K562 (cell line): ENCODE measurements around the gene SULT2B1. TPM values are rescaled to one million over a fixed set of nuclear protein-coding genes. Genes with fewer than 3 reads are reported as not detected.

Source experiments
- ARNT ChIP-seq, 2 experiments: fragments of 450-650 bp; IDR thresholded peaks; 2 replicates each; pipeline ENCODE4 v1.6.1; 2016; ENCODE audit warnings: mild to moderate bottlenecking in 1 of 2
- CREB1 ChIP-seq, 2 experiments: sonication (generic) in 1 of 2; formaldehyde crosslinking in 1 of 2; IDR thresholded peaks; 2 replicates each; pipeline versions ENCODE4 v1.6.1 to v1.8.0; 2012 to 2022; ENCODE audit warnings: inconsistent platforms in 1 of 2, mild to moderate bottlenecking in 1 of 2, missing genetic modification reagents in 1 of 2, moderate library complexity in 1 of 2
- CTBP1 ChIP-seq: fragments of 450-650 bp; IDR thresholded peaks from 2 replicates; pipeline ENCODE4 v1.6.1; 2016; ENCODE audit warnings: borderline replicate concordance
- FOXJ2 ChIP-seq: fragments of 200-800 bp; sonication (Bioruptor generic); IDR thresholded peaks from 2 replicates; pipeline ENCODE4 v1.6.1; 2016; ENCODE audit warnings: missing genetic modification characterization, missing compliant biosample characterization
- GABPB1 ChIP-seq: sonication (generic); formaldehyde crosslinking; IDR thresholded peaks from 2 replicates; pipeline ENCODE4 v1.8.0; 2022; ENCODE audit warnings: mild to moderate bottlenecking, missing genetic modification reagents
- HCFC1 ChIP-seq: IDR thresholded peaks from 2 replicates; pipeline ENCODE4 v1.6.1; 2012; ENCODE audit warnings: low read depth, low read length, improper control_type of control experiment
- ILK ChIP-seq: fragments of 450-650 bp; IDR thresholded peaks from 2 replicates; pipeline ENCODE4 v1.6.1; 2016; ENCODE audit warnings: missing genetic modification characterization, low read depth, mild to moderate bottlenecking, missing compliant biosample characterization, moderate library complexity, borderline replicate concordance
- MAFK ChIP-seq: IDR thresholded peaks from 2 replicates; pipeline ENCODE4 v1.6.1; 2011; ENCODE audit warnings: low read length, improper control_type of control experiment
- MYNN ChIP-seq, 2 experiments: sonication (generic); formaldehyde crosslinking in 1 of 2; IDR thresholded peaks; 2 replicates each; pipeline versions ENCODE4 v1.5.0 to v1.6.1; 2016 to 2020; ENCODE audit warnings: antibody characterized with exemption in 1 of 2, missing genetic modification reagents in 1 of 2
- NFE2L1 ChIP-seq: fragments of 450-650 bp; IDR thresholded peaks from 2 replicates; pipeline ENCODE4 v1.6.1; 2016; ENCODE audit warnings: missing genetic modification characterization, low read depth, mild to moderate bottlenecking, missing compliant biosample characterization, moderate library complexity, borderline replicate concordance
- PPARD ChIP-seq: fragments of 250-450 bp; sonication (Bioruptor Pico); IDR thresholded peaks from 2 replicates; pipeline ENCODE4 v1.8.0; 2022; ENCODE audit warnings: inconsistent platforms, mild to moderate bottlenecking, moderate library complexity
- PRPF4 ChIP-seq: fragments of 200-400 bp; formaldehyde crosslinking; IDR thresholded peaks from one replicate; pipeline ENCODE4 v1.6.1; 2017; ENCODE audit warnings: low read length, low read depth, mild to moderate bottlenecking; ENCODE audit not compliant: insufficient read depth, poor library complexity, severe bottlenecking
- RBFOX2 ChIP-seq: fragments of 200-400 bp; formaldehyde crosslinking; IDR thresholded peaks from 2 replicates; pipeline ENCODE4 v1.6.1; 2017; ENCODE audit warnings: low read depth, mild to moderate bottlenecking, low read length, moderate library complexity
- SETDB1 ChIP-seq: IDR thresholded peaks from one replicate; pipeline ENCODE4 v1.6.1; 2012; ENCODE audit warnings: low read length, control low read depth, inconsistent platforms
- SMARCA5 ChIP-seq: fragments of 450-650 bp; IDR thresholded peaks from 2 replicates; pipeline ENCODE4 v1.6.1; 2016
- SREBF2 ChIP-seq: sonication (generic); formaldehyde crosslinking; IDR thresholded peaks from 2 replicates; pipeline ENCODE4 v1.4.0; 2020; ENCODE audit warnings: mild to moderate bottlenecking, missing genetic modification reagents
- TARDBP ChIP-seq: fragments of 450-650 bp; IDR thresholded peaks from 2 replicates; pipeline ENCODE4 v1.6.1; 2016
- ZNF224 ChIP-seq: sonication (generic); formaldehyde crosslinking; IDR thresholded peaks from 2 replicates; pipeline ENCODE4 v1.8.0; 2022; ENCODE audit warnings: mild to moderate bottlenecking, missing genetic modification reagents
- ZNF445 ChIP-seq: fragments of 250-450 bp; sonication (Bioruptor Pico); IDR thresholded peaks from 2 replicates; pipeline ENCODE4 v1.4.0; 2020; ENCODE audit warnings: low read depth, mild to moderate bottlenecking, moderate library complexity
- ZNF551 ChIP-seq: fragments of 250-450 bp; sonication (Bioruptor Pico); IDR thresholded peaks from 2 replicates; pipeline ENCODE4 v1.5.0; 2021; ENCODE audit warnings: mild to moderate bottlenecking, moderate library complexity
- polyA plus RNA-seq, 8 experiments: library from polyadenylated mRNA; depleted of rRNA in 4 of 8; stranded (reverse) in 5 of 8; unstranded in 3 of 8; fragments of >200 nt; fragmentation: Nextera tagmentation in 2 of 8; fragmentation: Illumina TruSeq in 1 of 8; extraction: Ambion mirVana in 2 of 8; extraction: Trizol in 1 of 8; gene quantifications; 2 replicates each; pipeline versions ENCODE4 v1.2.1 to v1.2.3, GENCODE V29; 2011 to 2014; ENCODE audit warnings: inconsistent platforms in 1 of 8, missing spikeins in 1 of 8
- total RNA-seq, 7 experiments: library from RNA; depleted of rRNA in 6 of 7; stranded (reverse); fragments of >200 nt in 6 of 7; fragmentation: Illumina TruSeq in 2 of 7; extraction: Trizol in 2 of 7; gene quantifications; 2 replicates each; pipeline versions ENCODE4 v1.2.1 to v1.2.3, GENCODE V29; 2011 to 2021; ENCODE audit warnings: low replicate concordance in 1 of 7
- TF ChIP-seq, protein P1 (sequence below): fragments of 250-450 bp; sonication (Bioruptor Pico); IDR thresholded peaks from 2 replicates; pipeline ENCODE4 v1.8.0; 2022; ENCODE audit warnings: moderate library complexity, mild to moderate bottlenecking, inconsistent platforms
- TF ChIP-seq, protein P2 (sequence below): fragments of 250-450 bp; sonication (Bioruptor Pico); IDR thresholded peaks from 2 replicates; pipeline ENCODE4 v1.4.0; 2020; ENCODE audit warnings: mild to moderate bottlenecking, moderate library complexity
- TF ChIP-seq, protein P3 (sequence below): sonication (generic); formaldehyde crosslinking; IDR thresholded peaks from 2 replicates; pipeline ENCODE4 v1.9.0; 2022; ENCODE audit warnings: mild to moderate bottlenecking, missing genetic modification reagents
- TF ChIP-seq, protein P4 (sequence below): fragments of 450-650 bp; IDR thresholded peaks from 2 replicates; pipeline ENCODE4 v1.7.1; 2018; ENCODE audit warnings: mild to moderate bottlenecking, low read depth; ENCODE audit not compliant: partially characterized antibody

SULT2B1 gene
- total and polyA plus RNA-seq, 9 of the 15 experiments (the other 6 are each of a cell fraction or from before 2014, with no cell fraction given), result 0.09 to 0.62 (median 0.22) TPM; not detected in 2

DNA sequence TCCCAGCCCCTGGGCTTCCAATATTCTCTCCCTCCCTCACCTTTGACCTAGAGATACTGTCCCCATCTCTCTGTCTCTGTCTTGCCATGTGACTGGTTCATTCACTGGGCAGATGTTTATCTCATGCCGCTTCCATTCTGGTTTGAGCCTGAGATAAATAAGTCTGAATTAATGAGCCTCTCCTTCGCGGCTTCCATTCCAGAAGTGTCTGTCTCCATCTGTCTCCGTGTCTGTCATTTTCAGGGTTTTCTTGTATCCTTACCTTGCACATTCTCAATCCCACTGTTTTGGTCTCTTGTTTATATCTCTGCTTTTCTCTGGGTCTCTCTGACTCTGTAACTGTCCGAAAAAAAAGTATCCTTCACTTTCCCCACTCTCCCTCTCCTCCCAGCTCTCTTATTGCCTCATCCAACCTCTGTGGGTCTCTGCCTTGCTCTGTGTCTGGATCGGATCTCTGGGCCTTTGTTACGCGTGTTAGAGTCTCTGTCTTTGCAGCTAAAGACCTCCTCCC is 71.6 kb downstream of the SULT2B1 start (continued):
- TF ChIP-seq, protein P1, sequence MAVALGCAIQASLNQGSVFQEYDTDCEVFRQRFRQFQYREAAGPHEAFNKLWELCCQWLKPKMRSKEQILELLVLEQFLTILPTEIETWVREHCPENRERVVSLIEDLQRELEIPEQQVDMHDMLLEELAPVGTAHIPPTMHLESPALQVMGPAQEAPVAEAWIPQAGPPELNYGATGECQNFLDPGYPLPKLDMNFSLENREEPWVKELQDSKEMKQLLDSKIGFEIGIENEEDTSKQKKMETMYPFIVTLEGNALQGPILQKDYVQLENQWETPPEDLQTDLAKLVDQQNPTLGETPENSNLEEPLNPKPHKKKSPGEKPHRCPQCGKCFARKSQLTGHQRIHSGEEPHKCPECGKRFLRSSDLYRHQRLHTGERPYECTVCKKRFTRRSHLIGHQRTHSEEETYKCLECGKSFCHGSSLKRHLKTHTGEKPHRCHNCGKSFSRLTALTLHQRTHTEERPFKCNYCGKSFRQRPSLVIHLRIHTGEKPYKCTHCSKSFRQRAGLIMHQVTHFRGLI (CRISPR knock-in tag), result no peak
- TF ChIP-seq NFE2L1 (tag), result no peak
- TF ChIP-seq ZNF445, result no peak
- TF ChIP-seq, protein P2, sequence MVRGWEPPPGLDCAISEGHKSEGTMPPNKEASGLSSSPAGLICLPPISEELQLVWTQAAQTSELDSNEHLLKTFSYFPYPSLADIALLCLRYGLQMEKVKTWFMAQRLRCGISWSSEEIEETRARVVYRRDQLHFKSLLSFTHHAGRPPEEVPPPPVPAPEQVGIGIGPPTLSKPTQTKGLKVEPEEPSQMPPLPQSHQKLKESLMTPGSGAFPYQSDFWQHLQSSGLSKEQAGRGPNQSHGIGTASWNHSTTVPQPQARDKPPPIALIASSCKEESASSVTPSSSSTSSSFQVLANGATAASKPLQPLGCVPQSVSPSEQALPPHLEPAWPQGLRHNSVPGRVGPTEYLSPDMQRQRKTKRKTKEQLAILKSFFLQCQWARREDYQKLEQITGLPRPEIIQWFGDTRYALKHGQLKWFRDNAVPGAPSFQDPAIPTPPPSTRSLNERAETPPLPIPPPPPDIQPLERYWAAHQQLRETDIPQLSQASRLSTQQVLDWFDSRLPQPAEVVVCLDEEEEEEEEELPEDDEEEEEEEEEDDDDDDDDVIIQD (CRISPR knock-in tag), result no peak
- TF ChIP-seq, protein P3, sequence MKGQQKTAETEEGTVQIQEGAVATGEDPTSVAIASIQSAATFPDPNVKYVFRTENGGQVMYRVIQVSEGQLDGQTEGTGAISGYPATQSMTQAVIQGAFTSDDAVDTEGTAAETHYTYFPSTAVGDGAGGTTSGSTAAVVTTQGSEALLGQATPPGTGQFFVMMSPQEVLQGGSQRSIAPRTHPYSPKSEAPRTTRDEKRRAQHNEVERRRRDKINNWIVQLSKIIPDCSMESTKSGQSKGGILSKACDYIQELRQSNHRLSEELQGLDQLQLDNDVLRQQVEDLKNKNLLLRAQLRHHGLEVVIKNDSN (CRISPR knock-in tag), result no peak
- TF ChIP-seq MYNN (IDR thresholded peaks at IDR 0.05), result no peak
- TF ChIP-seq MYNN (CRISPR knock-in tag; IDR thresholded peaks at IDR 0.05), result no peak
- no peak for TF ChIP-seq CREB1 (IDR thresholded peaks at IDR 0.05)
- TF ChIP-seq CREB1 (CRISPR knock-in tag; IDR thresholded peaks at IDR 0.05), result no peak
- TF ChIP-seq SREBF2 (CRISPR knock-in tag), result no peak
- TF ChIP-seq FOXJ2, result no peak
- peak; percentile 32; the same call in 1 of the 2 replicates for TF ChIP-seq SMARCA5
- peak; percentile 23 to 56; a peak in 1 of 4 replicates for TF ChIP-seq ARNT (IDR thresholded peaks at IDR 0.05)
- TF ChIP-seq PPARD, result no peak
- TF ChIP-seq MAFK, result no peak
- TF ChIP-seq ZNF224 (CRISPR knock-in tag), result no peak
- TF ChIP-seq, protein P4, sequence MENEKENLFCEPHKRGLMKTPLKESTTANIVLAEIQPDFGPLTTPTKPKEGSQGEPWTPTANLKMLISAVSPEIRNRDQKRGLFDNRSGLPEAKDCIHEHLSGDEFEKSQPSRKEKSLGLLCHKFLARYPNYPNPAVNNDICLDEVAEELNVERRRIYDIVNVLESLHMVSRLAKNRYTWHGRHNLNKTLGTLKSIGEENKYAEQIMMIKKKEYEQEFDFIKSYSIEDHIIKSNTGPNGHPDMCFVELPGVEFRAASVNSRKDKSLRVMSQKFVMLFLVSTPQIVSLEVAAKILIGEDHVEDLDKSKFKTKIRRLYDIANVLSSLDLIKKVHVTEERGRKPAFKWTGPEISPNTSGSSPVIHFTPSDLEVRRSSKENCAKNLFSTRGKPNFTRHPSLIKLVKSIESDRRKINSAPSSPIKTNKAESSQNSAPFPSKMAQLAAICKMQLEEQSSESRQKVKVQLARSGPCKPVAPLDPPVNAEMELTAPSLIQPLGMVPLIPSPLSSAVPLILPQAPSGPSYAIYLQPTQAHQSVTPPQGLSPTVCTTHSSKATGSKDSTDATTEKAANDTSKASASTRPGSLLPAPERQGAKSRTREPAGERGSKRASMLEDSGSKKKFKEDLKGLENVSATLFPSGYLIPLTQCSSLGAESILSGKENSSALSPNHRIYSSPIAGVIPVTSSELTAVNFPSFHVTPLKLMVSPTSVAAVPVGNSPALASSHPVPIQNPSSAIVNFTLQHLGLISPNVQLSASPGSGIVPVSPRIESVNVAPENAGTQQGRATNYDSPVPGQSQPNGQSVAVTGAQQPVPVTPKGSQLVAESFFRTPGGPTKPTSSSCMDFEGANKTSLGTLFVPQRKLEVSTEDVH, result no peak
- peak; percentile 10; the same call in 1 of the 2 replicates for TF ChIP-seq CTBP1
- TF ChIP-seq SETDB1, result no peak
- TF ChIP-seq GABPB1, result no peak
- TF ChIP-seq RBFOX2, result no peak
- TF ChIP-seq ZNF551 (CRISPR knock-in tag), result no peak
- TF ChIP-seq ILK (tag), result no peak
- TF ChIP-seq PRPF4, result no peak
- TF ChIP-seq HCFC1, result no peak
- no peak for TF ChIP-seq TARDBP
